ENCODE results near the gene STAT1.

Gene STAT1

DNA sequence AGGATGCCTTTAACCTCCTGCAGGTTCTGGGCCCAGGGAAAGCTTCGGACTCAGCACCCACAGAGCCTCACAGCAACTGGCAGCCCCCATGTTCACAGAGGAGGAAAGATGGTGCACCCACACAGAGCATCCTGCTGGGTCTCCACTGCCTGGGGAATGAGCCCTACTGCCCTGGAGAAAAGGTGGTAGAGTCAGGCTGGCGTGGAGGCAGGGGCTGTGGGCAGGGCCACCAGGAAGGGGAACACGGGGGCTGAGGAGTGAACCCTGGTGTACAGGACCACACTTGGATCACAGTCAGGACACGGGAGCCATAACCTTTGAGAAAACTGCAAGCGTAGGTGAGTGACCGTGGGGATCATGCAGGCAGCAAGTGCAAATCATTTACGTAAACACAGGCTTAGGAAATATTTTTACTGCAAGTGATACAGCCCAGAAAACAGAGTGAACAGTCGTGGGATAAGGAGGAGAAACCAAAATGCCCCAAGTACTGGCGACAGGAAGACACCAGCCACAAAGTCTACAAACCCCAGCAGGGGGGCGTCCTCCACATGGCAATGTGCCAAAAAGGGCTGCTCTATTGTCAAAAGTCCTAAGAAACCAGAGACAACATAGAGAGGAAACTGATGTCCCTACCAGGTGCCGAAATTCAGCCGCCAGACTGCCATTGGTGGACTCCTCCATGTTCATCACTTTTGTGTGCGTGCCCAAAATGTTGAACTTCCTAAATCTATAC is 27.6 kb downstream of the STAT1 start:
- DNase-seq (ENCODE audit: low read depth in 1 of 2, low spot score in 1 of 2), result no peak

- DNase-seq (ENCODE audit: low read depth in 1 of 2, low spot score in 1 of 2), result no peak
Observed at GRCh38 chr2:190984595-190984994, 29.4 kb downstream of the STAT1 start.

GRCh38 chr2:190982262-190983034 is 31.5 kb downstream of the STAT1 start:
- no peak for DNase-seq (ENCODE audit: low read depth in 1 of 2, low spot score in 1 of 2)

GRCh38 chr2:190981733-190982132 is 32.2 kb downstream of the STAT1 start:
- DNase-seq (ENCODE audit: low read depth in 1 of 2, low spot score in 1 of 2), result no peak

DNA sequence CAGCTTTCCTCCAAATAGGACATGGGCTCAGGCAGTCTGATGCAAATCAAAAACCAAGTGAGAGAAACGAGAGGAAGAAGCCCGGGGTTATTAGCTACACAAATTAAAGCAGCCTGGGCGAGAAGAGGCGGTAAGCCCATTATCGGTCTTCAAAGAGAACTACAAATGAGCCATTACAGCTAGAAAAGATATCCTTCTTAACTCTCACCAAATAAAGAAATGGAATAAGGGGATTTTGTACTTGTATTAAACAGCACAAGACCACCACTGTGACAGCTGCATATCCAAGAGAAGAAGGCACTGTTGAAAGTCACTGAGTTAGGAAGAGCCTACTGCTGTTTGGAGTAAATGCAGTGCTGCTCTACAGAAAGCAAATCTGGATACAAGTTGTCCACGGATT is 32.6 kb downstream of the STAT1 start:
- no peak for DNase-seq (ENCODE audit: low read depth in 1 of 2, low spot score in 1 of 2)

DNA sequence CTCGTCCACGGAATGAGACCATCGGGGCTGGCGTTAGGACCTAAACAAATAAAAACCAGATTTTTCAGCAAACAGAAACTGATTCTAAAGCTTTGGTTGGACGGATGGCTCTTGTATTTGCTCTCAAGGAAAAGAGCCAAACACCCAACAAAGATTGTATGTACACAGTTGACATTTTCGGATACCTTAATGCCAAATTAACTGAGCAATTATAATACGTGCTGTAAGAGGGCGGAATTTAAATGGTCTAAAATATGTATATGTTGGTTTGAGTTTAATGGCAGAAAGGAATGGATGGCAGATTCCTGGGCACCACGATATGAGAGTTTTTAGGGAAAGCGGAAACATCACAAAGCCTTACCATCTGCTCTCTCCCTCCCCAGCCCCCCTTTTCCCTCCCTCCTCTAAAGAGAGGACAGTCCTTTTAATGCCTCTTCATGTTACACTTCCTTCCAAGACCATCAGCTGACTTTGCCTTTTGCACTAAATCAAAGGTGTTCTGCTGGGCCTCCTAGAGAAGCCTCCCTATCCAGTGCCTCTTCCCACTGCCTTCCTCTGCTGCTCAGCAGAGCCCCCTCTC is 33.3 kb downstream of the STAT1 start:
- no peak for DNase-seq (ENCODE audit: low read depth in 1 of 2, low spot score in 1 of 2)

GRCh38 chr2:190979906-190980629 is 33.9 kb downstream of the STAT1 start:
- DNase-seq (ENCODE audit: low read depth in 1 of 2, low spot score in 1 of 2), result no peak

- DNase-seq (ENCODE audit: low read depth in 1 of 2, low spot score in 1 of 2), result no peak
Observed at GRCh38 chr2:190978389-190979053, 35.5 kb downstream of the STAT1 start.

- DNase-seq (ENCODE audit: low read depth in 1 of 2, low spot score in 1 of 2), result no peak
Observed at GRCh38 chr2:190977505-190977904, 36.5 kb downstream of the STAT1 start.

- DNase-seq (ENCODE audit: low read depth in 1 of 2, low spot score in 1 of 2), result no peak
Observed at GRCh38 chr2:190976521-190976920, 37.5 kb downstream of the STAT1 start.

- no peak for DNase-seq (ENCODE audit: low read depth in 1 of 2, low spot score in 1 of 2)
Observed at GRCh38 chr2:190974629-190975361, 39.2 kb downstream of the STAT1 start.

DNA sequence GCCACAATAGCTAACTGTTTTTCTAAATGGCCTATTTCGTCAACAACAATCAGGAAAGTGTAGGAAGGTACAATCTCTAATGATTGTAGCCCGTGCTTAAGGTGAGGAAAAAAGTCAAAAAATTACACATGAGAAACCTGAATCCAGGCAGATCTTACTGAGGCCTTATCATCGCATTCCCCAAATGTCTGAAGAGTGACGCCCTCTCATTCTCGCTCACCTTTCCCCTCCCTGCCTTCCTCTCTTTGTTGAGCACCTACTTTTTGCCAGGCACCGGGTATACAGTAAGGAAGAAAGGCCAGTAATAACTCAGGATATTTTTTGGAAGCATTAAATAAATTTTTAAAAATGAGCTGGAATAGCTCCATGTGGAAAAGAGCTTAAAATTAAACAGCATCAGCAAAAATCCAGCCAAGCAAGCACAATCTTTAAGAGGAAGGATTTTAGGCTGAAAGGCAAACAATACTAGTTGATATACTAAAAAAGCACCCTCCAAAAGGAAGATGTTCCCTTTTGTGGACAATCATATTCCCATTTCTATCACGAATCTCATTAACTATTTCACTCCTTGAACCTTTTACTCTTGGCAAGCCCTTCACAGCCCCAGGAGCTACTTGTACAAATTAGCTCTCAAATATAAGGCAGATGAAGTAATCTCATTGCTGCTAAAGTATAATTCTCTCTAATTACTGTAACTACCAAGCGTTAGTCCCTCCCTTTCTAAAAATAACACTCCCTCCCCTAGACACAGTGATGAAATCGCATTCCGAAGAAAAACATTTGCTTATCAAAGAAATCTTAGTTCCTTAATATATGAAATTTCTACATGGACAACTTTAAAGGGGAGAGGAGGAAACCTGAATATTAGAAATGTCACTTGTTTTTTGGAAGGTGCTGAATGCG is 40.0 kb downstream of the STAT1 start:
- no peak for DNase-seq (ENCODE audit: low read depth in 1 of 2, low spot score in 1 of 2)

DNA sequence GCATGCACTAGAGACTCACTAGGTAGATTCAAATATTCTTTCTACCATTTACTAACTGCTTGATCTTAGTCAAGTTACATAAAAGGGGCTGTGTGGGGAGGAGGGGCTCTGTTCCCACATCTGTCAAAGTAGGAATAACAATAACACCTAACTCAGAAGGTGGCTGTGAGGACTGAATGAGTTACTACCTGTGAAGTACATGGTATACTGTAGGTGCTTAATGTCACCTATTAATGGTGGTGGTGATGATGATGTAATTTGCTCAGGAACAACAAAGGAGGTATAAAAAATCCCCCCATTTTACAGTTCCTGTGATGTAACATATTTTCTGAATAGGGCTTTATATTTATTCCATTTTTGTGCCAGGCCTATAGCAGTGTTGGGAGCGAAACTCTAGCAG is 40.7 kb downstream of the STAT1 start:
- DNase-seq (ENCODE audit: low read depth in 1 of 2, low spot score in 1 of 2), result no peak

- no peak for DNase-seq (ENCODE audit: low read depth in 1 of 2, low spot score in 1 of 2)
Observed at GRCh38 chr2:190972846-190973245, 41.1 kb downstream of the STAT1 start.

DNA sequence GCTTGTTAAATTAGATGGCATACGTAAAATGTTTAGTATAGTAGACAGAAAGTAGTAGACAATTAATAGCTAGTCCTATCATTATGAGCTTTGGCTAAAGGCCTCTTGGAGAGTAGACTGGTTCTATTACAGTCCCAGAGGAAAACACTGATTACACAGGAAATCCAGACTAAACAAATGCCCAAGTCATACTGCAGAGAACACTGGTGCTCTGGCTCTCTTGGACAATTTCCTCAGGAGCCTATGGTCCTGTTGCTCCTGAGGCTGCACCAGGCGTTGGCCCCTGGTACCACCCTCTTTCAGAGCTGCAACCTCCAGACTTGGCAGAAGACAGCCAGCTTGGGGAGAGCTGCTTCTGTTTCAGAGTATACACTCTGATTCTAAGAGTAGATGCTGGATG is 41.8 kb downstream of the STAT1 start:
- no peak for DNase-seq (ENCODE audit: low read depth in 1 of 2, low spot score in 1 of 2)

GRCh38 chr2:190970873-190971506 is 43.0 kb downstream of the STAT1 start:
- DNase-seq (ENCODE audit: low read depth in 1 of 2, low spot score in 1 of 2), result no peak

DNA sequence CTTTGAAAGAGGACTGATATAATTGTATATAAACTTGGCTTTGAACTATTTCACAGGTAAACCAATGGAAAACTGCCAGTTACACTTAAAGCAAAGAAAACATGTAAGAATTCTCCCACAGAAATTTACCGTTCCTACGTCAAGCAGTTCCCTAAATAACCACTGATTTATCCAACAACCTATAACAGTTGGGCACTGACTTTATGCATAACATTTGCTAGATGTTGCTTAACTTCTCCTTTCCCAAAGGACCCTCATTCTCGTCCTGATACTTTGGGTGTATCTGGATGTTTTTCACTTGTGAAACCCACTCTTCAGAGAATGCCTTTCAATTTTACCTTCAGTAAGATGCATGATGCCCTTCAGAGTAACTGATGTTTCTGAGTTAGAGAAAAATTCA is 43.8 kb downstream of the STAT1 start:
- no peak for DNase-seq (ENCODE audit: low read depth in 1 of 2, low spot score in 1 of 2)

- no peak for DNase-seq (ENCODE audit: low read depth in 1 of 2, low spot score in 1 of 2)
Observed at GRCh38 chr2:190968522-190968921, 45.4 kb downstream of the STAT1 start.

Data from stimulated activated CD4-positive, alpha-beta T cell treated with anti-CD3 and anti-CD28 coated beads, Interleukin-15, amount 100 ng/mL, for 1 hour (primary cell).